ENCODE measurements around the gene AIDA. TPM values are rescaled to one million over a fixed set of nuclear protein-coding genes. Genes with fewer than 3 reads are reported as not detected.
"Not testable (repeated sequence)": the region's sequence is repeated elsewhere in the genome, so short reads cannot be mapped to it uniquely, and the experiment has no call there.

Gene AIDA
- polyA plus RNA-seq, 2 donors, result 21.3 to 26.9 TPM

DNA sequence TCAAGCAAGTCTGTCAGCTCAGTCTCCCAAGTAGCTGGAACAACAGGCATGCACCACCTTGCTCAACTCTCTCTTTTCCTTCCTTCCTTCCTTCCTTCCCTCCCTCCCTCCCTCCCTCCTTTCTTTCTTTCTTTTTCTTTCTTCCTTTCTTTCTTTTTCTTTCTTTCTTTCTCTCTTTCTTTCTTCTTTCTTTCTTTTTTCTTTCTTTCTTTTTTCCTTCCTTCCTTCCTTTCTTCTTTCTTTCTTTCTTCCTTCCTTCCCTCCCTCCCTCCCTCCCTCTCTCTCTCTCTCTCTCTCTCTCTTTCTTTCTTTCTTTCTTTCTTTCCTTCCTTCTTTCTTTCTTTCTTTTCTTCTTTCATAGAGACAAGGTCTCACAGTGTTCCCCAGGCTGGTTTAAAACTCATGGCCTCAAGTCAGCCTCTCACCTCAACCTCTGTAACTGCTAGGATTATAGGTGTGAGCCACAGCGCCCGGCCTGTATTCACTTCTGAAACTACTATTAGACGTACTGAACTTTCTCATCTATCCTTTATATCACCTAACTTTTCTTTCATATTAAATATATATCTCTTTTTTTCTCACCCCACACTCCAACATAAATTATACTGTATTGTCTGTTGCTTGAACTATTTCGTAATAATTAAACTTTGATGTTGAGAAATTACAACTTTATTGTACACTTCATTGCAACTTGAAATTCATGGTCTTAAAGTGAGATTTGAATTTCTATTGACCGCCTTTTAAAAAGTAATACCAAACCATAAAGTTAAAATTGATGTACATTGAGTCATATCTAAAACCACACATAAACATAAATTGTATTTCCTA lies 29.6 kb upstream of the AIDA start:
- not testable (repeated sequence) for H3K36me3 ChIP-seq (ENCODE audit: control insufficient read depth in 2 of 2, insufficient read depth in 2 of 2, low read length in 1 of 2); H3K4me3 ChIP-seq (ENCODE audit: low read depth in 1 of 2, low read length in 2 of 2); H3K9me3 ChIP-seq (ENCODE audit: control insufficient read depth in 2 of 2, insufficient read depth in 1 of 2, low read depth in 1 of 2, low read length in 1 of 2); H3K27ac ChIP-seq (ENCODE audit: low read depth in 2 of 2, low read length in 1 of 2); H3K4me1 ChIP-seq (ENCODE audit: control insufficient read depth in 2 of 2, insufficient read depth in 2 of 2, low read length in 1 of 2); H3K27me3 ChIP-seq (ENCODE audit: control insufficient read depth in 1 of 2, insufficient read depth in 2 of 2, low read length in 2 of 2)
- WGBS, 2 donors, result 84 to 89% methylated on average over 5 of the region's 5 CpGs

DNA sequence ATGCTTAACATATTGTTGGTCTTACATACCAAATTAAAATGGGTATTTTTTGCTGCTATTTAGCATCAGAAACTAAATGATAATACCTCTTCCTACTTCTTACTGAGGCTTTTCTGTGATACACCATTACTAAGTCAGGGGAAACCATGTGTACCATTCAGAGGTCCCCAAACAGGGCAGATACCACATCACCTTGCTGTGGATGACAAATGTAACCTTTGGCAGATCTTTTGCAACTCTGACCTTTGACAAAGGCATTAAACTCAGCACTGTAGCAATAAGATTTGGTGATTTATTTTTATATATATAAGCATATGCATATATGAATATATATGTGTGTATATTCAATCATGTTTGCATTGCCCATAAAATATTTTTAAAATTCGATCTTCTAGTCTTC lies 27.6 kb upstream of the AIDA start:
- Histone ChIP-seq H3K9me3 (ENCODE audit: control insufficient read depth in 2 of 2, insufficient read depth in 1 of 2, low read depth in 1 of 2, low read length in 1 of 2) (no peaks in the 10 kb centered on the region), H3K4me1 (ENCODE audit: control insufficient read depth in 2 of 2, insufficient read depth in 2 of 2, low read length in 1 of 2) (no peaks in the 10 kb centered on the region), H3K27ac (ENCODE audit: low read depth in 2 of 2, low read length in 1 of 2) (no peak overlapping the region), H3K4me3 (ENCODE audit: low read depth in 1 of 2, low read length in 2 of 2) (no peak overlapping the region), H3K27me3 (ENCODE audit: control insufficient read depth in 1 of 2, insufficient read depth in 2 of 2, low read length in 2 of 2) (no peaks in the 10 kb centered on the region), H3K36me3 (ENCODE audit: control insufficient read depth in 2 of 2, insufficient read depth in 2 of 2, low read length in 1 of 2) (no peaks in the 10 kb centered on the region)
- 66 to 86% methylated on average over 1 of the region's 1 CpG for WGBS, 2 donors

DNA sequence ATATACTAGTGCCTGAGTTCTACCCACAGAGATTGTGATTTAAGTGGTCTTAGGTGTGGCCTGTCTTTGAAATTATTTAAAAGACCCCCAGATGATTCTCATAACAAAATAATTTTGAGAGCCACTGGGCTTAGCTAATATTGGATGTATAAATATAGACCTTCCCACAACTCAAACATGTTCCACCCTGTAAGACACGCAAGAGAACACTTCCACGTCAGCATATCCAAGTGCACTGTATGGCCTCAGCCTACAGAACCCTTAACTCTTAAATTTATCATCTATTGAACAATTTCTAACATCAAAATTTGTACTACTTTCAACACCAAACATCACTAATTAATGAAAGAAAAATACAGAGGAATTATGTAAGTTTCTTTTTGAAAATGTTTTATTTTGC lies 27.2 kb upstream of the AIDA start:
- WGBS, 2 donors, result 63 to 73% methylated on average over 2 of the region's 2 CpGs
- H3K4me3 ChIP-seq (ENCODE audit: low read depth in 1 of 2, low read length in 2 of 2), result no peak overlapping the region
- H3K4me1 ChIP-seq (ENCODE audit: control insufficient read depth in 2 of 2, insufficient read depth in 2 of 2, low read length in 1 of 2), result no peaks in the 10 kb centered on the region
- H3K36me3 ChIP-seq (ENCODE audit: control insufficient read depth in 2 of 2, insufficient read depth in 2 of 2, low read length in 1 of 2), result no peaks in the 10 kb centered on the region
- H3K27me3 ChIP-seq (ENCODE audit: control insufficient read depth in 1 of 2, insufficient read depth in 2 of 2, low read length in 2 of 2), result no peaks in the 10 kb centered on the region
- no peaks in the 10 kb centered on the region for H3K9me3 ChIP-seq (ENCODE audit: control insufficient read depth in 2 of 2, insufficient read depth in 1 of 2, low read depth in 1 of 2, low read length in 1 of 2)
- no peak overlapping the region for H3K27ac ChIP-seq (ENCODE audit: low read depth in 2 of 2, low read length in 1 of 2)

DNA sequence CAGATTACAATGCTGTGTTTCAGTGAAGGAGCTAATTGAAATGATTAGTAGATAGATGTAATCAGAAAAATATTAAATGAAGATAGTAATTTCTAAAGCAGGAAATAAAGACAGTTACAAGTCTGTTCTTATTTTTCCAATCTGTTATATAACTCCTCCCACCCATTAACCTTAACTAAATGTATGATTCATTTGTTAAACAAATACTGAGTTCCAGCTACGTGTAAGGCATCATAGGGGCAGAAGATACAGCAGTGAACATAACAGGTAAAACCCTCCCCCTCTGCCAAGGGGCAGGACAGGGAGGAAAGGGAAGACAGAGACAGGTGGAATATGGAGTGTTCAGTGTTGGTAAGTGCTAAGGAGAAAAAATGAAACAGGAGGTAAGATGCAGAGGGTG lies 24.7 kb upstream of the AIDA start, which contains the start of gene FAM177B:
Gene FAM177B (plus strand): TSS at position 231 of the 400 bp plus-strand sequence. CDS start 9,344 bp downstream, outside the sequence.
- H3K27ac ChIP-seq (ENCODE audit: low read depth in 2 of 2, low read length in 1 of 2), result peak within 1 kb of the TSS in 1 of 2 donors; percentile 13
- WGBS, 2 donors, result 34 to 36% methylated on average over 1 of the region's 1 CpG
- no peaks in the 10 kb centered on the region for H3K27me3 ChIP-seq (ENCODE audit: control insufficient read depth in 1 of 2, insufficient read depth in 2 of 2, low read length in 2 of 2)
- H3K9me3 ChIP-seq (ENCODE audit: control insufficient read depth in 2 of 2, insufficient read depth in 1 of 2, low read depth in 1 of 2, low read length in 1 of 2), result no peaks in the 10 kb centered on the region
- no peaks in the 10 kb centered on the region for H3K36me3 ChIP-seq (ENCODE audit: control insufficient read depth in 2 of 2, insufficient read depth in 2 of 2, low read length in 1 of 2)
- no peak within 1 kb of the TSS for H3K4me3 ChIP-seq (ENCODE audit: low read depth in 1 of 2, low read length in 2 of 2)
- H3K4me1 ChIP-seq (ENCODE audit: control insufficient read depth in 2 of 2, insufficient read depth in 2 of 2, low read length in 1 of 2), result no peaks in the 10 kb centered on the region

DNA sequence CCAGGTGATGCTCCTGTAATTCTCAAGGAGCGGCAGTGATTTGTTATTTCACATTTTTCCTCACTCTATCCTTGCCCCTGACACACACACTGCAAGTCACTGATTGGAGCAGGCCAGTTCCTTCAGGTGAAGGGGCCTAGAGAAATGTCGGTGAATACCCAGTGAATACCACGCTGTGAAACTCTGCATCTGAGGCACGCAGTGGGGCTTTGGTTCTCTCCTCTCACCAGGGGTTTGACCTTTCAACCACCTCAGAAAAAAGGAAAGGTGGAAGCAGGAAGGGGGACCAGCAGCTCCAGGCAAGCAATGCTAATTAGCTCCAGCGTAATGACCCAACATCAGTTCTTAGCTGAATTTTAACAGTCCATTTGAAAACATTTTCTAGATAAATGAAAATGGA lies 24.2 kb upstream of the AIDA start:
- Histone ChIP-seq H3K27me3 (ENCODE audit: control insufficient read depth in 1 of 2, insufficient read depth in 2 of 2, low read length in 2 of 2) (no peaks in the 10 kb centered on the region), H3K4me1 (ENCODE audit: control insufficient read depth in 2 of 2, insufficient read depth in 2 of 2, low read length in 1 of 2) (no peaks in the 10 kb centered on the region), H3K9me3 (ENCODE audit: control insufficient read depth in 2 of 2, insufficient read depth in 1 of 2, low read depth in 1 of 2, low read length in 1 of 2) (no peaks in the 10 kb centered on the region), H3K36me3 (ENCODE audit: control insufficient read depth in 2 of 2, insufficient read depth in 2 of 2, low read length in 1 of 2) (no peaks in the 10 kb centered on the region), H3K4me3 (ENCODE audit: low read depth in 1 of 2, low read length in 2 of 2) (no peak overlapping the region), H3K27ac (ENCODE audit: low read depth in 2 of 2, low read length in 1 of 2) (peak overlapping the region in 1 of 2 donors; percentile 13)
- WGBS, 2 donors, result 55 to 64% methylated on average over 5 of the region's 5 CpGs

- Histone ChIP-seq H3K4me1 (ENCODE audit: control insufficient read depth in 2 of 2, insufficient read depth in 2 of 2, low read length in 1 of 2) (no peaks in the 10 kb centered on the region), H3K9me3 (ENCODE audit: control insufficient read depth in 2 of 2, insufficient read depth in 1 of 2, low read depth in 1 of 2, low read length in 1 of 2) (no peaks in the 10 kb centered on the region), H3K27ac (ENCODE audit: low read depth in 2 of 2, low read length in 1 of 2) (no peak overlapping the region), H3K27me3 (ENCODE audit: control insufficient read depth in 1 of 2, insufficient read depth in 2 of 2, low read length in 2 of 2) (no peaks in the 10 kb centered on the region), H3K4me3 (ENCODE audit: low read depth in 1 of 2, low read length in 2 of 2) (no peak overlapping the region), H3K36me3 (ENCODE audit: control insufficient read depth in 2 of 2, insufficient read depth in 2 of 2, low read length in 1 of 2) (peaks cover 3% of the 10 kb centered on the region in 2 donors)
- WGBS, 2 donors, result 75 to 88% methylated on average over 1 of the region's 1 CpG
These were observed 22.4 kb upstream of the AIDA start for GRCh38 chr1:222734740-222735139.

DNA sequence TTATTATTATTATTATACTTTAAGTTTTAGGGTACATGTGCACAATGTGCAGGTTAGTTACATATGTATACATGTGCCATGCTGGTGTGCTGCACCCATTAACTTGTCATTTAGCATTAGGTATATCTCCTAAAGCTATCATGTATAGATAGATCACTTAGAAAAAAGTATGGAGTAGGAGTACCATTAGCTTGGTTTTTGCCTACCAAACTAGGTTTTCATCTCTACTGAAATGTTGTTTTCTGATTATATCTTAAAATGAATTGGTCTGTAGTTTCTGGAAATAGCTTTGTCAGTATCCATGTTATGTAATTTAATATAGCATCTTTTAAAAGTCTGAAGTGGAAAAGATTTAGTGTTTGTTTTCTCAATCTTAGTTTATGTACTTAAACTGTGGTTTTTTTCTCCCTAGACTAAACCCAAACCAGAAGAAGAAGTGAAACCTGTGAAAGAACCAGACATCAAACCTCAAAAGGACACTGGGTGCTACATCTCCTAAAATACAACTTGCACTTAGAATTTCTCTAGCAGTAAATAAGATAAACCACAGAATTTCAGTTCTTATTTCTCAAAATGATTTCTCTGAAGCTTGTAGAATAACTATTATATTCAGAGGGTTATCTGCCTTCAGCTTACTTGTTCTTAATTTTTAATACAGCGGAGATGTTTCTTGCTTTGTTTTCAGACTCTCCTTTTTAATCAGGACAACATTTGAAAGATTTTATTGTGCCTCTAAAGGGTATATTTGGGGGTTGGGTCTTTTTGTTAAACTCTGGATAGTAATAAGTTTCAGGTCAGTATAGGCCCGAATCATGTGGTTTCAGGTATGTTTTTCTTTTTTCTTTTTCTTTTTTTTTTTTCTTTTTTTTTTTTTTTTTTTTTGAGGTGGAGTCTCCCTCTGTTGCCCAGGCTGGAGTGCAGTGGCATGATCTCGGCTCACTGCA lies 20.2 kb upstream of the AIDA start:
- peaks cover 3% of the 10 kb centered on the region in 2 donors for H3K36me3 ChIP-seq (ENCODE audit: control insufficient read depth in 2 of 2, insufficient read depth in 2 of 2, low read length in 1 of 2)
- no peaks in the 10 kb centered on the region for H3K27me3 ChIP-seq (ENCODE audit: control insufficient read depth in 1 of 2, insufficient read depth in 2 of 2, low read length in 2 of 2)
- H3K4me1 ChIP-seq (ENCODE audit: control insufficient read depth in 2 of 2, insufficient read depth in 2 of 2, low read length in 1 of 2), result no peaks in the 10 kb centered on the region
- WGBS, 2 donors, result 80 to 88% methylated on average over 3 of the region's 3 CpGs
- H3K27ac ChIP-seq (ENCODE audit: low read depth in 2 of 2, low read length in 1 of 2), result no peak overlapping the region
- H3K9me3 ChIP-seq (ENCODE audit: control insufficient read depth in 2 of 2, insufficient read depth in 1 of 2, low read depth in 1 of 2, low read length in 1 of 2), result no peaks in the 10 kb centered on the region
- no peak overlapping the region for H3K4me3 ChIP-seq (ENCODE audit: low read depth in 1 of 2, low read length in 2 of 2)

- no peak overlapping the region for H3K27ac ChIP-seq (ENCODE audit: low read depth in 2 of 2, low read length in 1 of 2)
- no peaks in the 10 kb centered on the region for H3K9me3 ChIP-seq (ENCODE audit: control insufficient read depth in 2 of 2, insufficient read depth in 1 of 2, low read depth in 1 of 2, low read length in 1 of 2)
- H3K27me3 ChIP-seq (ENCODE audit: control insufficient read depth in 1 of 2, insufficient read depth in 2 of 2, low read length in 2 of 2), result no peaks in the 10 kb centered on the region
- WGBS, 2 donors, result 88 to 92% methylated on average over 1 of the region's 1 CpG
- peaks cover 3 to 9% of the 10 kb centered on the region in 2 donors for H3K36me3 ChIP-seq (ENCODE audit: control insufficient read depth in 2 of 2, insufficient read depth in 2 of 2, low read length in 1 of 2)
- no peaks in the 10 kb centered on the region for H3K4me1 ChIP-seq (ENCODE audit: control insufficient read depth in 2 of 2, insufficient read depth in 2 of 2, low read length in 1 of 2)
- H3K4me3 ChIP-seq (ENCODE audit: low read depth in 1 of 2, low read length in 2 of 2), result no peak overlapping the region
These were observed 18.6 kb upstream of the AIDA start for GRCh38 chr1:222730866-222731265.

DNA sequence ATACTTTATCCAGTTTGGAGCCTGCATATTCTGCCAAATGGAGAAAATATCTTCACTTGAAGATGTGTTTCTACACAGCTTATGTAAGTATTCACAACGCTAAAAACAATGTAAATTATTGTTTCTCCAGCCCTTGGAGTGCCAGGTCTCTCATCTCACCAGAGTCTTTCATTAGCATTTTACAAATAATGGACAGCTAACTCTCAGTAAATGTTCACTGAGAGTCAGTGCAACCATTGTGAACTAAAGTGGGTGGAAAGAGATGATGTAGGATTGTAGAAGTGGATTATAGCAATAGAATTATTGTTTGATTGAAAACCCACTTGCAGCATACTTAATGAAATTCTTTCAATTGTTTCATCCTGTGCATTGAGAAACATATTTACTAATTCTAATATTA lies 16.5 kb upstream of the AIDA start:
- Histone ChIP-seq H3K27ac (ENCODE audit: low read depth in 2 of 2, low read length in 1 of 2) (no peak overlapping the region), H3K4me3 (ENCODE audit: low read depth in 1 of 2, low read length in 2 of 2) (no peak overlapping the region), H3K9me3 (ENCODE audit: control insufficient read depth in 2 of 2, insufficient read depth in 1 of 2, low read depth in 1 of 2, low read length in 1 of 2) (no peaks in the 10 kb centered on the region), H3K36me3 (ENCODE audit: control insufficient read depth in 2 of 2, insufficient read depth in 2 of 2, low read length in 1 of 2) (peaks cover 7 to 11% of the 10 kb centered on the region in 2 donors), H3K27me3 (ENCODE audit: control insufficient read depth in 1 of 2, insufficient read depth in 2 of 2, low read length in 2 of 2) (no peaks in the 10 kb centered on the region), H3K4me1 (ENCODE audit: control insufficient read depth in 2 of 2, insufficient read depth in 2 of 2, low read length in 1 of 2) (no peaks in the 10 kb centered on the region)
- WGBS, 2 donors, result 84 to 85% methylated on average over 1 of the region's 1 CpG
